GM12872 (cell line): Measurements from ENCODE around the gene PORCN.
A peak's percentile ranks its signal among the peaks of the same experiment; 100 is the strongest.

ENCODE experiments used
- CTCF ChIP-seq: IDR thresholded peaks from 3 replicates; pipeline ENCODE4 v1.5.1; 2011; ENCODE audit warnings: low read depth, mild to moderate bottlenecking, low read length, moderate library complexity; ENCODE audit not compliant: insufficient read depth

PORCN gene

GRCh38 chrX:48532161-48532560 lies 23.4 kb downstream of the PORCN start:
- TF ChIP-seq CTCF, result no peak

GRCh38 chrX:48533165-48533564 lies 24.4 kb downstream of the PORCN start:
- no peak for TF ChIP-seq CTCF

- no peak for TF ChIP-seq CTCF
Measured at GRCh38 chrX:48538641-48539344, 30.0 kb downstream of the PORCN start.

- peak; percentile 43; the same call in 2 of the 3 replicates for TF ChIP-seq CTCF
Measured at GRCh38 chrX:48539345-48540027, 30.7 kb downstream of the PORCN start, which contains the start of gene TBC1D25. Gene TBC1D25, plus strand, starts transcription at chrX:48539714. Its CDS starts 84 bp downstream, at chrX:48539798.

GRCh38 chrX:48540028-48540375 lies 31.2 kb downstream of the PORCN start:
- no peak for TF ChIP-seq CTCF

GRCh38 chrX:48540480-48540879 lies 31.7 kb downstream of the PORCN start:
- TF ChIP-seq CTCF, result no peak

GRCh38 chrX:48541140-48541814 lies 32.5 kb downstream of the PORCN start:
- TF ChIP-seq CTCF, result no peak
